Choroid plexus epithelial cell (primary cell): ENCODE data around the gene CALD1.
A peak's percentile ranks its signal among the peaks of the same experiment; 100 is the strongest.

Experiments used
- DNase-seq: peaks from one replicate; pipeline ENCODE4 v3.0.0-alpha.2; 2010; ENCODE audit warnings: low read depth
- H3K4me3 ChIP-seq: 2 replicates; pipeline ENCODE4 v1.5.1; 2011; ENCODE audit warnings: low read depth, mild to moderate bottlenecking, control low read depth, low read length, moderate library complexity
- CTCF ChIP-seq: conservative IDR thresholded peaks from 2 replicates; pipeline ENCODE4 v1.5.1; 2011; ENCODE audit warnings: low read depth, mild to moderate bottlenecking, control low read depth, inconsistent platforms, low read length, moderate library complexity

The CALD1 gene

DNA sequence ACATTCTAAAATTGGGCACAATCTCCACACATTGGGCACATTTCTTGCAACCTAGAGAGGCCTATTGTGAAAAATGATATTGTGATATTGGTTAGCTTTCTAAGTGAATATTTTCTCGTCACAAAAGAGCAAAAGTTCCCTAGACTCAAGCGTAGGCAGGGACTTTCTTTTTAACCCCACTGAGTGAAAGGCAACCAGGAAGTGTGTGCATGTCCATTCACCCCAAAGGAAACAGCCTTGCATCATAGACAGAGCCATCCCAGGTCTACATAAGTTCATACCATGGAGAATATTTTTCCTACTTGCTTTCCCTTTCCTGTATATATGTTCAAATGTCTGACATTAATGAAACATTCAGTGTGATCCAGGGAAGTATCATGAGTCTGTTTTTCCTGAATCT lies 122.6 kb downstream of the CALD1 start:
- DNase-seq = peak; percentile 45
- TF ChIP-seq CTCF = no peak
- no peak overlapping the region for H3K4me3 ChIP-seq

DNA sequence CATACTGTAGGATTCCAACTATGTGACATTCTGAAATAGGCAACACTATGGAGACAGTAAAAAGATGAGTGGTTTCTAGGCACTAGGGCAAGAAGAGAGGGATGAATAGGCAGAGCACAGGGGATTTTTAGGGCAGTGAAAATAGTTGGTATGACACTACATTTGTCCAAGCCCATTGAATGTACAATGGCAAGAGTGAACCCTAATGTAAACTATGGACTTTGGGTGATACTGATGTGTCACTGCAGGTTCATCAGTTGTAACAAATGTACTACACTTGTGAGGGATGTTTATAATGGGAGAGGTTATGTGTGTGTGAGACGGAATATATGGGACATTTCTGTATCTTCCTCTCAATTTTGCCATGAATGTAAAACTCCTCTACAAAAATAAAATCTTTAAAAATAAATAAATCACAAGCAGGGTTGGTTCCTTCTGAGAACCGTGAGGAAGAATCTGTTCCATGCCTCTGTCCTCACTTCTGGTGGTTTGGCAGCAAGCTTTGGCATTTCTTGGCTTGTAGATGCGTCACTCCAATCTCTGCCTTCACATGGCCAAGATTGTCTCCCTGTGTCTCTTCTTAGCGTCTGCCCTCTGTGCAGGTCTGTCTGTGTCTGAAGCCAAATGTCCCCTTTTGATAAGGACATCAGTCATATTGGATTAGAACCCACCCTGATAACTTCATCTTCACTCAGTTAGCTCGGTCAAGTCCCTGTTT lies 123.8 kb downstream of the CALD1 start:
- H3K4me3 ChIP-seq = no peak overlapping the region
- DNase-seq = no peak
- no peak for TF ChIP-seq CTCF

GRCh38 chr7:134905375-134905774 lies 125.9 kb downstream of the CALD1 start:
- TF ChIP-seq CTCF = peak; percentile 65
- no peak overlapping the region for H3K4me3 ChIP-seq
- DNase-seq = peak; percentile 95

DNA sequence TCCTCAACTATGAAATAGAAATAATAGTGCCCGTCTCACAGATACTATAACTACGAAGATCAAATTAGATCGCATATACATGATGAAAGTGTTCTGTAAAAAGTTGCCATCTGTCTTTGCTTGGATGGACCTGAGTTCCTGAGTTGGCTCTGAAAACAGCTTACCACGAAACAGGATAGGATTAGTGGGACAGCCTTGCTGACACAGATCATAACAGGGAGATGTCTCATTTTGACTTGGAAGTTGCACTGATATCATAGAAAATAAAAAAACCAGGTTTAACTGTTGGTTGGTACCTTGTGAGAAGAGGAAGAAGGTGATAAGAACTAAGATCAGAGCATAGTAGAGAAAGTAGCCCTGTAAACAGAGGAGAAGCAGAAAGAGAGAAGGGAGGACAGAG lies 127.6 kb downstream of the CALD1 start:
- no peak for TF ChIP-seq CTCF
- no peak for DNase-seq
- H3K4me3 ChIP-seq = no peak overlapping the region

GRCh38 chr7:134907639-134908038 lies 128.2 kb downstream of the CALD1 start:
- TF ChIP-seq CTCF = no peak
- DNase-seq = peak; percentile 59
- H3K4me3 ChIP-seq = no peak overlapping the region

DNA sequence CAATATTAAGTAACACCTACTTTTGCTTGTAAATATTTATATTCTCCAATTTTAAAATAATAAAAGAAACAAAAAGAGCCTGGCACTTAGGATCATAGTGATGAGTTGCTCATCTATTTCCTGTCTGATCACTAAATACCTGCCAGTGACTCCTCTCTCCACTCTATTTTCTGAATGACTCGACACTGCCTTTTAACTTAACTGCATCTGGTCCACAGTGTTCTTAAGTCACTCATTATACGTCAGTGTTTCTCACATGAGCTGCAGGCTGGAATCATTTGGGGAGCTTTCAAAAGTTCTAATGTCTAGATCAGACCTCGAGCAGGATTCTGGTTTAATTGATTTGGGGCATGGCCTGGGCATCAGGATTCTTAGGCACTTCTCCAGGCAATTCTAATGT lies 128.9 kb downstream of the CALD1 start:
- no peak for TF ChIP-seq CTCF
- H3K4me3 ChIP-seq = no peak overlapping the region
- DNase-seq = peak; percentile 65

DNA sequence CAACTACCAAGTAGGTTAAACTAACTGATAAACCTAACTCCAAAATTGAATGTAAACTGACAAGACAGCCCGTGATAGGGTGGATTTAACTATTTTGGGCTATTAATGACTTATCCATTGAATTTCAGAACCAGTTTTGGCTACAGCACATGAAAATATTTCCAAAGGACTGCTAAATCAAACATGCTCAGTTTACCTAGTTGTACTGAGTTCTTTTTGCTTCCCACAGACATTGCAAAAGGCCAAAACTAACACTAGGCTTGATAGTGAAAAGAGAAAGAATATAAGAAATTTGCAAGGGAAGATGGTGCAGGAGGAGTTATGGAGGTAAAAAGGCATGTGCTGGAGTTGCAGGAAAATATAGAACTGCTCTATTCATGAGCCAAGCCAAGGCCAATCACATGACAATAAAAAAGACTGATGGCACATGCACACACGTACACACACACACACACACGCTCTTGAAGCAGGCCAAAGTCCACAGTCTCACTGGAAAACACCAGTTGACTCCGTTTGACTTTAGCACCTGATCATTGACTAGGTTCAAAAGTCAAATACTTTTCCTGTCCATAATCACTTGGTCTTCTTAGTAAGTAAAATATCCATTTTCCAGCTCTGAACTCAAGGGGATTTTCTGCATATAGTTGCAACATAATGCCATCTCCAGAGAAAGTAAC lies 130.9 kb downstream of the CALD1 start:
- no peak overlapping the region for H3K4me3 ChIP-seq
- TF ChIP-seq CTCF = no peak
- no peak for DNase-seq
